ENCODE measurements around the gene DEFB132.

DEFB132 gene

GRCh38 chr20:266596-267562 lies 9.4 kb downstream of the DEFB132 start:
- peak; percentile 79 for DNase-seq (ENCODE audit: low read depth)

DNA sequence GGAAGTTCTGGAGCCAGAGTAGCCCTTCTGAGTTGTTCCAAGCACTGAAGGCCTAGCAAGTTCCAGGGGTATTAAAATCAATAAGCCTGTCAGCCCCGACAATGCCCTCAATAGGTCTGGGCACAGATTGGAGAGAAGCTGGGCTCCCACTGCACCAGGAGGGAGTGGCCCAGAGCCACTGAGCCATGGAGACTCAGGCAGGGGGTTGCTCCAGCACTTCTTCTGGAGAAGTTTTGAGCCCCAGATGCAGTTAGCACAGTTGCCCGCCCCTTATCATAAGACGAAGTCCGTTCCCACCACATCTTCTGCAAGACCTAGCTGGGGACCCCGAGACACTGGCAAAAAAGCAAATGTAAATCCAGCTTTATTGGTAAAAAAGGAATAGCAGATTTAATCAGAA lies 13.0 kb downstream of the DEFB132 start:
- no peak for DNase-seq (ENCODE audit: low read depth)

DNA sequence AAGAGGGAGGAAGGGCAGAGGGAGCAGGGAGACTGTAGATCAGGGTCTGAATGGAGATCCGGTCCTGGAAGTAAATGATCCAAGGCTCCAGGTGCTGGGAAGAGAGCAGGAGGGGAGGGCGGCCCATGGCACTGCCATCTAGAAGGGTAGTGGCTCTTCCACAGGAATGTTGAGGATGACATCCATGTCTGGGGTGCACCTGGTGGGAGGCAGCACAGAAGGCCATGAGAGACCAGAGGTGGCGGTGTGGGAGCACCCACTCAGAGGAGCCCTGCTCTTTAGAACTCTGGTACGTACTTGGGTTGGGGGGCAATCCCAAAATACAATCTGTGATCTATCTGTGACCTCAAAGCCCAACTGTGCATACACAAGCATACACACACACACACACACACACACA lies 13.5 kb downstream of the DEFB132 start:
- DNase-seq (ENCODE audit: low read depth) = no peak

DNA sequence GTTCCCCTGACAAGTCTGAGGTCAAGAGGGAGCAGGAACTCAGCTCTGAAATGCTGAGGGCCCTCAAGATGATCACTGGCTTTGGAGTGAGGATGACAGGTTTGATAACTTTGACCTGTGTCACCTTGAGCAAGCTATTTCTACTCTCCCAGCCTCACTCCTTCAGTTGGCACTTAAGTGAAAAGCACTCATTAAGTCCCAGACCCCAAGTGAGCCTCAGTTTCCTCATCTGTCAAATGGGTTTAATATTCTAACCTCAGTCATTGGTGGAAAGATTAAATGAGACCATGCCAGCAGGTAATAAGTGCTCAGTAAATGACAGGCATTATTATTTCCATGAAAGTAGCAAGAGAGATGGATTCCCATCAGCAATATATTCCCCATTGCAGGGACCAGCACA lies 14.0 kb downstream of the DEFB132 start:
- DNase-seq (ENCODE audit: low read depth) = no peak

DNA sequence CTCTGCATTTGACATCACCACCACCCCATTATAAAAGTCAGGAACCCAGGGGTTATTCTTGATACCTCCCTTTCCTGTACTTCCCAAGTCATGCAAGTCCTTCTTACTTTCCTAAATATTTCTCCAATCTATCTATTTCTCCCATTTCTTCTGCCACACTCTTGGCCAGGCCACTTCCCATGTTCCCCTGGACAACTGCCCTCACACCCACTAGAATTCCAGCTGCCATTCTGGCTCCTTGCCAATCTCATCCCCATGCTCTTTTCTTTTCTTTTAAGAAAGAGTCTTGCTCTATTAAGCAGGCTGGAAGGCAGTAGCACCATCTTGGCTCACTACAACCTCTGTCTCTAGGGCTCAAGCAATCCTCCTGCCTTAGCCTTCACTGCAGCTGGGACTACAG lies 15.2 kb downstream of the DEFB132 start:
- no peak for DNase-seq (ENCODE audit: low read depth)

DNA sequence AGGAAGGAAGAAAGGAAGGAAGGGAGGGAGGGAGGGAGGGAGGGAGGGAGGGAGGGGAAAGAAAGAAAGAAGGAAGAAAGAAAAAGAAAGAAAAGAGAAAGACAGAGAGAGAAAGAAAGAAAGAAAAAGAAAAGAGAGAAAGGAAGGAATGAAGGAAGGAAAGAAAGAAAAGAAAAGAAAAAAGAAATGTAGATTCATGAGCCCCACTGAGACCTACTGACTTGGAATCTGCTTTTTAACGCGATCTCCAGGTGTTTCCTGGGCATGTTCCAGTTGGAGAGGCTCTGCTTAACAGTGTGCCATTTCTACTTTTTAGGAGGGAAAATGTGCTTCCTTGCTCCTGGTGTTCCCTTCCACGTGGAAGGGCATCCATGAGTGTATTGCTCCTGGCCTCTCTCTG lies 16.4 kb downstream of the DEFB132 start:
- no peak for DNase-seq (ENCODE audit: low read depth)

DNA sequence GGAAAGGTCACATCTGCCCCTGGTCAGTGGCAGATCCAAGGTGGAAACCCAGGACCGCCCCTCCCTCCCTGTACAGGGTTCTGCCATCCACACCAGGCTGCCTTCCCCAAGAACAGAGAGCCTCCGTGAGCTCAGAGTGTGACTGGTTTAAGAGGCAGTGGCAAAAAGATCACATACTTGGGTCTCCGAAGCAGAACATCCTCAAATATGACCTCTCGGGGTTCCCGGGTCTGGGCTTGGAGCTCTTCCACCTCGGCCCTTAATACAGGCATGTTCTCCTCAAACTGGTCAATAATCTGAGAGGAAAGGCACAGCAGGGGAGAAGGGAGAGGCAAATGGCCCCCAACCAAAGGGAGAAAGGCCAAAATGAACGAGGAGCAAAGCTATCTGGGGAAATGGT lies 18.3 kb downstream of the DEFB132 start:
- DNase-seq (ENCODE audit: low read depth) = no peak

DNA sequence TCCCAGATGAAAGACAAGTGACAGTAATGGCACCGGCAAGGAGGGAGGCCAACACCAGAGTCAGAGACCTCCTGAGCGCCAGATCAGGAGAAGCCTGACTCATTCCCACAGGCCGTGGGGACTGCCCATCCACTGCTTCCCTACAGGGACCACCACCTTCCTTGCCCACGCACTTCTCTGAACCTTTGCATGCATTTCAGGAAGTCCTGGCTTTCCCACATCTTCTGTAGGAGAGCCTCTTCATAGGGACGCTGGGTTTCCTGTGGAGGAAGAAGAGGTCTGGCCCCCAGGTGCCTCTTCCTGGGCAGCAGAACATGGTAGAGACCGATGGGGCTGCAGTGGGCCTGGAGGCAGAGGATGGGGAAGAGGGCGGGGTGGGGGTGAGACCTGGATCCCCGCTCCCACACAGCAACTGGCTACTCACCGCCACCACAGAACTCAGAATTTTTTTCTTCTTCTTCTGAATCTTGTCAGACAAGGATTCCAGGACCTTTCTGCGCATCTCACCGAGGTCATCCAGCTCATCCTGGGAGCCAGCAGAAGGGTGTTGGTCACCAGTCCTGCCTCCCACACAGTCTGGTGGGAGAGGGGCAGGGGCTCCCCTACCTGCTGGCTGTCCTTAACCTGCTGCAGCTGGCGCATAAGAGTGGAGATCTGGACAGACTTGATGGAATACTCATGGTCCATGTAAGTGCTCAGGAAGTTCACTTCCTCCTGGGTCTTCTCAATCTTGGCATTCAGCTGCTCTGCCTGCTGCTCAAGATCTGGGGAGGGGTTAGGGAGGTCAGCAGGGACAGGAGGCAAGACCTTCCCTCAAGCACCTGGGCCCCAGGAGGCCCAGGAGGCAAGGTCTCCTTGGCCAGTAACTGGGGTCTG lies 19.3 kb downstream of the DEFB132 start:
- no peak for DNase-seq (ENCODE audit: low read depth)

DNA sequence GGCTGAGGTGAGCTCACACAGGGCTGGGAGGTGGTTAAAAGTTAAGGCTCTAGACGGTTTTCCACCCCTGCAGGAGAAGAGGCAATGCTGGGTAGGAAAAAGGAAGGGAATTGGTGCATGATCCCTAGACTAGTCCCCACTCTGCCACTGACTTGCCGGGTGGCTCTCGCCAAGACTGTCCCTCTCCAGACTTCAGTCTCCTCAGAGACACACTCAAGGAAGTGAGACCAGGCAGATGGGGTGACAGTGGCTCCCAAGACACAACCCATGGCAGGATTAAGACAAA lies 19.9 kb downstream of the DEFB132 start:
- no peak for DNase-seq (ENCODE audit: low read depth)

DNA sequence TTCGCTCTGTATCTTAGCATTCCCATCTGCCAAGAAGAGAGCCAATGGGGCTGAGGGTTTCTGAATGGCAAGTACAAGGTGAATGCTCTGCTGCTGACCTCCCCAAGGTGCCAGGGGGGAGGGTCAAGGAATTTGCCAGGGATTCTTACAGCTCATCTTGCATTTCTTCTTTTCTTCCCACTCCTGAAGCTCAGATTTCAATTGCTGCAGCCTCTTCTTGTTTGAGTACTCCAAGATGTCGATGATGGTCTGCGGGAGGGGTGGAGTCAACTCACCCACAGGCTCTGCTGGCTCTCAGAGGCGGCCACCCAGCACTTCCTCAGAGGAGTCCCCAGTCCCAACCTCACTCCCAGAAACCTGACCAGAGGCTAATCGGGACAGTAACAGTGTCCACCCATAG lies 20.7 kb downstream of the DEFB132 start:
- DNase-seq (ENCODE audit: low read depth) = no peak

GRCh38 chr20:278607-279571 lies 21.4 kb downstream of the DEFB132 start:
- no peak for DNase-seq (ENCODE audit: low read depth)

GRCh38 chr20:284172-284571 lies 26.6 kb downstream of the DEFB132 start:
- no peak for DNase-seq (ENCODE audit: low read depth)

DNA sequence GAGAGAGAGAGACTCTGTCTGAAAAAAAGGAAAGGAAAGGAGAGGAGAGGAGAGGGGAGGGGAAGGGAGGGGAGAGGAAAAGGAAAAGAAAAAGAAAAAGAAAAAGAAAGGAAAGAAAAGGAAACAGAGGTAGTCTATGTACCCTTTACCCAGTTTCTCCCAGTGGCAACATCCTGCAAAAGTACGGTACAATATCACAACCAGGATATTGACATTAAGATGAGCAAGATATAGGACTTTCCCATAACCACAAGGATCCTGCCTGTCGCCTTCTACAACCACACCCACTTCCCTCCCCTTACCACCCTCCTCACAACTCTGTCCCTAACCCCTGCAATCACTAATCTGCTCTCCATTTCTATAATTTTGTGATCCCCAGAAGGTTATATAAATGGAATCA lies 29.0 kb downstream of the DEFB132 start:
- no peak for DNase-seq (ENCODE audit: low read depth)

DNA sequence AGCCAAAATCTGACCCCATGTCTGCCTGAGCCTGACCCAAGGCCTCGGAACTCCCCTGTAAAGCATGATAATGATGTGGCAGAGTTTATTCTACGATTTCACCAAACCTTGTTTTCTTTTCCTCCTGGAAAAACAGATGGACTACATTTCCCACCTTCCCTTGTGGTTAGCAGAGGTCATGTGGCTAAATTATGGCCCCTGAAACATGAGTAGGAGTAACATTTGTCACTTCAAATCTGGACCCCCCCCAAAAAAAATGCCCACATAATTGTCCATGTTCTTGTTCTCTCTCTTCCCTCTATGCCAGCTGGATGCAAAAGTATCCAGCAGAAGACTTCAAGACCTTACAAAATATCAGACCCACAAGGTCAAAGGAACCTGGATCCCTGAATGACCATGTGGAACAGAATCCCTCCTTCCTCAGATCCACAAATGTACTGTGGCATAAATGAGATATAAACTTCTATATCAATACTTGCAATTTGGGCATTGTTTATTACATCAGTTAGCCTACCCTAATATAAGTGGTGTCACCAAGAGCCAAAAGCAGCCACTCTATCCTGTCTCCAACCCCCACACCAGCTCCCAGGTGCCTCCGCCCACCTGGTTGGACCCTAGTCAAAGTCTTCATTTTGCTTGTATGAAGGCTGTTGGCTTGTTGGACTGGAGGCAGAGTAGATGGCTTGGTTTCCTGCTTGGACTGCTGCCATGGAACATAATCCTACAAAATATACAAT lies 31.6 kb downstream of the DEFB132 start:
- no peak for DNase-seq (ENCODE audit: low read depth)

DNA sequence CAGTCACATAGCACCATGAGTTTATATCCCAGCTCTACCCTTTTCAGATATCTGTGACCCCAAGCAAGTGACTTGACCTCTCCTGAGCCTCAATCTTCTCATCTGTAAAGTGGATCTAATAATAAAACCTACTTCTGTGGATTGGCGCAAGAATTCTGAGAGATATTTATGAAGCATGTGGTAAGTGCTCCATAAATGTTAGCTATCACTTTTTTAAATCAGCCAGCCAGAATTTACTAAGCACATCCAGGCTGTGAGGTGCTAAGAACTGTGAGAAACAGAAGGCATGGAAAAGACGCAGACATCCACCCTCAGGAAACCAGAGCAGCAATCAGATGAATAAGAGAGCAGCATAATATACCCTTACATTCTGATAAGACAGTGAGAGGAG lies 32.2 kb downstream of the DEFB132 start:
- DNase-seq (ENCODE audit: low read depth) = no peak

- peak; percentile 72 for DNase-seq (ENCODE audit: low read depth)
These were observed 32.7 kb downstream of the DEFB132 start, which contains the start of gene C20orf96 for GRCh38 chr20:290084-290831. TSS of gene C20orf96 (minus strand) at chr20:290750. CDS start at chr20:290610, 140 bp downstream.

DNA sequence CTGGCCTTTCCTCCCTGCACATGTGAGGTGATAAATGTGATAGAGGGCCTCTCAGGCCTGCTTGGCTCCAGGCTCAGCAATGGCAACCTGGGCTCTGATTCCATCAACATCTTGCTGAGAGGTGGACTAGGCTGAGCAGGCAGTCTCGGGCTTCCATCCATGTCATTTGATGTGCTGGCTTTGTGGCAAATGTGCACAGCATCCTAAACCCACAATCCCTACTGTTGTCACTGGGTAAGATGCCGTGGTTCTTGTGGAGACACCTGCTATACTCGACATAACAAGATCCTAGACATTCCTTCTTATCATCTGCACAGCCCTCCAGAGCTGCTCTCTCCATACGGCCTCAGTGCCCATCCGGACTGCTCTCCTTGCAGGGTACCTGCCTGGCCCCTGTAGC lies 37.1 kb downstream of the DEFB132 start:
- DNase-seq (ENCODE audit: low read depth) = no peak

DNA sequence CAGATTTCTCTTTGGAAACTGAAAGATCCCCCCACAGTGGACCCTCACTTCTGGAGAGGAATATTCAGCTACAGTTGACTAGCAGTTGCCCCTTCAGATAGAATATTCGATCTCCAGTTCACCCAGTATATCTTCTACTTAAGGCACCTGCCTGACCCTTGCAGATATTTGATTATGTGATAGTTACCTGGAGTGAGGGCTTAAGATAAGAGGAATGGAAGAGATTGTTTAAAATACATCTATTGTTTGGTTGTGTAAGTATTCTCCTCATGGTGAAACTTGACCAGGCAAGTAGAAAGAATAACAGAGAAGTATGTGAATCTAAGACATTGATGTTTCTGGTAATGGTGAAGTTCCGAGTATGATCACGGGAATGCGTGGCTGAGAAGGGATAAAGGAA lies 38.3 kb downstream of the DEFB132 start:
- no peak for DNase-seq (ENCODE audit: low read depth)

GRCh38 chr20:297098-297924 lies 39.8 kb downstream of the DEFB132 start, which contains the start of gene ZCCHC3:
TSS of gene ZCCHC3 (plus strand) at chr20:297570. CDS start at chr20:297587, 17 bp downstream.
- DNase-seq (ENCODE audit: low read depth) = peak; percentile 58
